Stimulated activated CD8-positive, alpha-beta memory T cell treated with anti-CD3 and anti-CD28 coated beads, Interleukin-12 subunit alpha, Interleukin-12 subunit beta, amount 100 ng/mL, for 4 hours (primary cell): ENCODE results near the gene GPR132.
"Not testable (repeated sequence)": the region's sequence is repeated elsewhere in the genome, so short reads cannot be mapped to it uniquely, and the experiment has no call there.

Experiments used
- DNase-seq: peaks from one replicate; pipeline ENCODE4 v3.0.0-alpha.2; 2020; ENCODE audit warnings: low read depth

The GPR132 gene

GRCh38 chr14:105041841-105042765 lies 23.1 kb downstream of the GPR132 start:
- no peak for DNase-seq

GRCh38 chr14:105039458-105040205 lies 25.6 kb downstream of the GPR132 start:
- DNase-seq = no peak

GRCh38 chr14:105035616-105036015 lies 29.6 kb downstream of the GPR132 start:
- not testable (repeated sequence) for DNase-seq

GRCh38 chr14:105034315-105035039 lies 30.8 kb downstream of the GPR132 start:
- no peak for DNase-seq

- DNase-seq = not testable (repeated sequence)
These were observed 31.8 kb downstream of the GPR132 start for GRCh38 chr14:105033412-105033900.

- not testable (repeated sequence) for DNase-seq
These were observed 32.8 kb downstream of the GPR132 start for GRCh38 chr14:105032451-105032901.

GRCh38 chr14:105030836-105031396 lies 34.3 kb downstream of the GPR132 start:
- DNase-seq = no peak

GRCh38 chr14:105030194-105030593 lies 35.0 kb downstream of the GPR132 start:
- no peak for DNase-seq

GRCh38 chr14:105029402-105029801 lies 35.8 kb downstream of the GPR132 start:
- no peak for DNase-seq

- no peak for DNase-seq
These were observed 36.8 kb downstream of the GPR132 start for GRCh38 chr14:105028251-105028927.

- not testable (repeated sequence) for DNase-seq
These were observed 37.5 kb downstream of the GPR132 start for GRCh38 chr14:105027718-105028117.

- DNase-seq = no peak
These were observed 38.2 kb downstream of the GPR132 start for GRCh38 chr14:105026802-105027563.

GRCh38 chr14:105026033-105026785 lies 39.0 kb downstream of the GPR132 start:
- no peak for DNase-seq

GRCh38 chr14:105025429-105025828 lies 39.8 kb downstream of the GPR132 start:
- DNase-seq = no peak

GRCh38 chr14:105023791-105024480 lies 41.3 kb downstream of the GPR132 start:
- DNase-seq = no peak

GRCh38 chr14:105023144-105023543 lies 42.1 kb downstream of the GPR132 start:
- no peak for DNase-seq

GRCh38 chr14:105022276-105022670 lies 43.0 kb downstream of the GPR132 start:
- no peak for DNase-seq

- DNase-seq = no peak
These were observed 43.5 kb downstream of the GPR132 start for GRCh38 chr14:105021656-105022275.
